Activated CD4-positive, alpha-beta memory T cell treated with anti-CD3 and anti-CD28 coated beads for 36 hours (primary cell): ENCODE measurements around the gene APBA2. TPM values are rescaled to one million over a fixed set of nuclear protein-coding genes. Genes with fewer than 3 reads are reported as not detected.

Experiments used
- CTCF ChIA-PET: fragments of 350-600 bp; sonication (Branson Sonifier 250); formaldehyde crosslinking; loops from one replicate; lab custom pipeline; 2021; ENCODE audit warnings: antibody characterized with exemption, inconsistent platforms; lab: Charles Lee
- POLR2A ChIA-PET: fragments of 350-600 bp; sonication (Branson Sonifier 250); formaldehyde crosslinking; loops from one replicate; lab custom pipeline; 2021; ENCODE audit warnings: antibody characterized with exemption; lab: Charles Lee
- DNase-seq: peaks from one replicate; pipeline ENCODE4 v3.0.0-alpha.2; 2020
- H3K27ac Mint-ChIP-seq: one replicate; pipeline ENCODE4 v1.8.0; 2021; ENCODE audit warnings: mixed read lengths
- H3K27me3 Mint-ChIP-seq: one replicate; pipeline ENCODE4 v1.8.0; 2021; ENCODE audit warnings: mixed read lengths
- H3K36me3 Mint-ChIP-seq: one replicate; pipeline ENCODE4 v1.8.0; 2021; ENCODE audit warnings: mixed read lengths
- H3K4me1 Mint-ChIP-seq: one replicate; pipeline ENCODE4 v1.8.0; 2021; ENCODE audit warnings: low read depth, mixed read lengths
- H3K4me3 Mint-ChIP-seq: one replicate; pipeline ENCODE4 v1.8.0; 2021; ENCODE audit warnings: mild to moderate bottlenecking, mixed read lengths
- H3K9me3 Mint-ChIP-seq: one replicate; pipeline ENCODE4 v1.8.0; 2021; ENCODE audit warnings: mixed read lengths
- intact Hi-C: fragments of 100-400 bp; cut with micrococcal nuclease; formaldehyde crosslinking; loops from one replicate; pipeline ENCODE4 v1.15.1; 2023
- total RNA-seq, 2 experiments: library from RNA; stranded (reverse); gene quantifications; one replicate each; pipeline ENCODE4 v1.2.3, GENCODE V29; 2021

Gene APBA2
- total RNA-seq, 2 experiments from 2014 or later = 6.4 to 8.9 TPM

GRCh38 chr15:28993720-28994053 is 107.9 kb downstream of the APBA2 start:
- no peak overlapping the region for H3K27ac Mint-ChIP-seq
- H3K4me1 Mint-ChIP-seq = peaks cover 5% of the 10 kb centered on the region
- CTCF ChIA-PET = interaction anchor here (1.5 kb wide), 1 partner anchor 96 kb away, joined by 4 read pairs; no protein-coding TSS in a partner anchor
- peaks cover 5% of the 10 kb centered on the region for H3K36me3 Mint-ChIP-seq
- POLR2A ChIA-PET = no interaction called here
- intact Hi-C loops = no loop called here
- no peaks in the 10 kb centered on the region for H3K9me3 Mint-ChIP-seq
- no peaks in the 10 kb centered on the region for H3K27me3 Mint-ChIP-seq
- H3K4me3 Mint-ChIP-seq = no peak overlapping the region
- DNase-seq = no peak

GRCh38 chr15:28994142-28994830 is 108.5 kb downstream of the APBA2 start:
- intact Hi-C loops = no loop called here
- Mint-ChIP-seq H3K9me3 (no peaks in the 10 kb centered on the region), H3K4me1 (peaks cover 5% of the 10 kb centered on the region), H3K36me3 (peaks cover 5% of the 10 kb centered on the region), H3K27me3 (no peaks in the 10 kb centered on the region), H3K27ac (no peak overlapping the region), H3K4me3 (no peak overlapping the region)
- DNase-seq = no peak
- POLR2A ChIA-PET = no interaction called here
- CTCF ChIA-PET = interaction anchor here (1.5 kb wide), 1 partner anchor 96 kb away, joined by 4 read pairs; no protein-coding TSS in a partner anchor

- ChIA-PET POLR2A (no interaction called here), CTCF (interaction anchor here (1.5 kb wide), 1 partner anchor 95 kb away, joined by 4 read pairs; no protein-coding TSS in a partner anchor)
Observed at GRCh38 chr15:28994831-28995596, 109.2 kb downstream of the APBA2 start.

GRCh38 chr15:28995705-28996104 is 109.9 kb downstream of the APBA2 start:
- CTCF ChIA-PET = no interaction called here
- no peak overlapping the region for H3K27ac Mint-ChIP-seq

More at GRCh38 chr15:28994831-28995596, 109.2 kb downstream of the APBA2 start:
- Mint-ChIP-seq H3K27me3 (no peaks in the 10 kb centered on the region), H3K27ac (no peak overlapping the region), H3K4me3 (no peak overlapping the region), H3K4me1 (peaks cover 5% of the 10 kb centered on the region), H3K9me3 (no peaks in the 10 kb centered on the region), H3K36me3 (peaks cover 5% of the 10 kb centered on the region)
- DNase-seq = no peak
- intact Hi-C loops = loop anchor here (5.0 kb wide), 1 partner anchor 92 kb away; no protein-coding TSS in a partner anchor

GRCh38 chr15:28996289-28996688 is 110.5 kb downstream of the APBA2 start:
- H3K9me3 Mint-ChIP-seq = no peaks in the 10 kb centered on the region
- no peak overlapping the region for H3K27ac Mint-ChIP-seq
- peaks cover 5% of the 10 kb centered on the region for H3K4me1 Mint-ChIP-seq
- no peak overlapping the region for H3K4me3 Mint-ChIP-seq
- POLR2A ChIA-PET = no interaction called here
- no peak for DNase-seq
- CTCF ChIA-PET = interaction anchor here (1.7 kb wide), 1 partner anchor 105 kb away, joined by 5 read pairs; no protein-coding TSS in a partner anchor
- H3K36me3 Mint-ChIP-seq = peaks cover 5% of the 10 kb centered on the region
- intact Hi-C loops = loop anchor here (5.0 kb wide), 1 partner anchor 91 kb away; no protein-coding TSS in a partner anchor
- no peaks in the 10 kb centered on the region for H3K27me3 Mint-ChIP-seq

More at GRCh38 chr15:28995705-28996104, 109.9 kb downstream of the APBA2 start:
- intact Hi-C loops = loop anchor here (5.0 kb wide), 1 partner anchor 92 kb away; no protein-coding TSS in a partner anchor
- H3K27me3 Mint-ChIP-seq = no peaks in the 10 kb centered on the region
- peaks cover 5% of the 10 kb centered on the region for H3K36me3 Mint-ChIP-seq
- no peak for DNase-seq
- no peaks in the 10 kb centered on the region for H3K9me3 Mint-ChIP-seq
- POLR2A ChIA-PET = no interaction called here
- peaks cover 5% of the 10 kb centered on the region for H3K4me1 Mint-ChIP-seq
- H3K4me3 Mint-ChIP-seq = no peak overlapping the region

- H3K4me3 Mint-ChIP-seq = no peak overlapping the region
- no peak for DNase-seq
- ChIA-PET CTCF (interaction anchor here (1.2 to 1.7 kb wide), 2 partner anchors 93 to 105 kb away, joined by 5 read pairs; no protein-coding TSS in a partner anchor), POLR2A (no interaction called here)
- peaks cover 5% of the 10 kb centered on the region for H3K36me3 Mint-ChIP-seq
- intact Hi-C loops = loop anchor here (5.0 kb wide), 1 partner anchor 90 kb away; no protein-coding TSS in a partner anchor
- H3K27ac Mint-ChIP-seq = no peak overlapping the region
- no peaks in the 10 kb centered on the region for H3K9me3 Mint-ChIP-seq
- H3K27me3 Mint-ChIP-seq = no peaks in the 10 kb centered on the region
- H3K4me1 Mint-ChIP-seq = peaks cover 5% of the 10 kb centered on the region
Observed at GRCh38 chr15:28996953-28997352, 111.2 kb downstream of the APBA2 start.

- CTCF ChIA-PET = interaction anchor here (1.2 to 1.7 kb wide), 2 partner anchors 92 to 104 kb away, joined by 5 read pairs; no protein-coding TSS in a partner anchor
- Mint-ChIP-seq H3K27me3 (no peaks in the 10 kb centered on the region), H3K36me3 (peaks cover 5% of the 10 kb centered on the region), H3K4me3 (no peak overlapping the region), H3K9me3 (no peaks in the 10 kb centered on the region), H3K27ac (no peak overlapping the region), H3K4me1 (peaks cover 5% of the 10 kb centered on the region)
- POLR2A ChIA-PET = no interaction called here
- intact Hi-C loops = loop anchor here (5.0 kb wide), 1 partner anchor 90 kb away; no protein-coding TSS in a partner anchor
- DNase-seq = no peak
Observed at GRCh38 chr15:28997791-28998190, 112.0 kb downstream of the APBA2 start.

GRCh38 chr15:28998511-28998910 is 112.7 kb downstream of the APBA2 start:
- H3K27me3 Mint-ChIP-seq = no peaks in the 10 kb centered on the region
- peaks cover 5% of the 10 kb centered on the region for H3K36me3 Mint-ChIP-seq
- intact Hi-C loops = loop anchor here (5.0 kb wide), 1 partner anchor 89 kb away; no protein-coding TSS in a partner anchor
- no peaks in the 10 kb centered on the region for H3K9me3 Mint-ChIP-seq
- H3K27ac Mint-ChIP-seq = no peak overlapping the region
- H3K4me1 Mint-ChIP-seq = peaks cover 2% of the 10 kb centered on the region
- POLR2A ChIA-PET = no interaction called here
- H3K4me3 Mint-ChIP-seq = no peak overlapping the region
- DNase-seq = no peak
- CTCF ChIA-PET = interaction anchor here (0.8 kb wide), 1 partner anchor 91 kb away, joined by 4 read pairs; no protein-coding TSS in a partner anchor

GRCh38 chr15:29003191-29003839 is 117.5 kb downstream of the APBA2 start:
- Mint-ChIP-seq H3K36me3 (peaks cover 8% of the 10 kb centered on the region), H3K27ac (no peak overlapping the region), H3K27me3 (no peaks in the 10 kb centered on the region), H3K4me1 (no peaks in the 10 kb centered on the region), H3K9me3 (peaks cover 6% of the 10 kb centered on the region), H3K4me3 (no peak overlapping the region)
- ChIA-PET POLR2A (no interaction called here), CTCF (no interaction called here)
- DNase-seq = no peak
- intact Hi-C loops = no loop called here

- CTCF ChIA-PET = no interaction called here
Observed at GRCh38 chr15:29003840-29004233, 118.1 kb downstream of the APBA2 start.

GRCh38 chr15:29005931-29006330 is 120.2 kb downstream of the APBA2 start:
- Mint-ChIP-seq H3K36me3 (peaks cover 5% of the 10 kb centered on the region), H3K4me3 (no peak overlapping the region), H3K27me3 (no peaks in the 10 kb centered on the region), H3K4me1 (no peaks in the 10 kb centered on the region), H3K9me3 (peaks cover 6% of the 10 kb centered on the region), H3K27ac (no peak overlapping the region)
- no peak for DNase-seq
- intact Hi-C loops = no loop called here
- ChIA-PET POLR2A (no interaction called here), CTCF (no interaction called here)

More at GRCh38 chr15:29003840-29004233, 118.1 kb downstream of the APBA2 start:
- intact Hi-C loops = no loop called here
- no peak overlapping the region for H3K4me3 Mint-ChIP-seq
- POLR2A ChIA-PET = no interaction called here
- peaks cover 5% of the 10 kb centered on the region for H3K36me3 Mint-ChIP-seq
- no peak overlapping the region for H3K27ac Mint-ChIP-seq
- H3K27me3 Mint-ChIP-seq = no peaks in the 10 kb centered on the region
- peaks cover 6% of the 10 kb centered on the region for H3K9me3 Mint-ChIP-seq
- no peaks in the 10 kb centered on the region for H3K4me1 Mint-ChIP-seq
- no peak for DNase-seq
